K562 (cell line): ENCODE results near the gene TSEN34. TPM values are rescaled to one million over a fixed set of nuclear protein-coding genes. Genes with fewer than 3 reads are reported as not detected.
"Not testable (repeated sequence)": the region's sequence is repeated elsewhere in the genome, so short reads cannot be mapped to it uniquely, and the experiment has no call there.

Experiments
- ATAC-seq: fragments of 200-7000 bp; cut with Tn5 transposase; 3 replicates; pipeline ENCODE4 v1.9.1; 2020; ENCODE audit warnings: moderate library complexity
- BruUV-seq: library from RNA; stranded (reverse); fragments of 400-500 nt; replicated peaks from 2 replicates; lab custom pipeline; 2021; lab: Mats Ljungman, UMichigan
- CTCF ChIA-PET: fragments of 300-600 bp; formaldehyde crosslinking; extraction: SDS; loops from one replicate; lab custom pipeline; 2021; ENCODE audit warnings: low intra/inter-chr PET ratio; lab: Yijun Ruan, JAX
- POLR2A ChIA-PET: fragments of 300-600, 350-650 bp; sonication (Branson Sonifier 250); formaldehyde crosslinking; extraction: SDS; loops from one replicate; lab custom pipeline; 2021; ENCODE audit warnings: antibody characterized with exemption, inconsistent platforms; lab: Yijun Ruan, JAX
- DNase-seq, 4 experiments: peaks; one replicate each; pipeline versions ENCODE4 v3.0.0 to v3.0.0-alpha.2; 2011 to 2018; ENCODE audit warnings: low spot score in 3 of 4, mixed read lengths in 3 of 4; ENCODE audit errors: extremely low read depth in 1 of 4
- FAIRE-seq: peaks from 2 replicates; lab custom pipeline; 2011; peaks lifted over from hg19 to GRCh38; lab: Jason Lieb, UNC
- H2AFZ ChIP-seq: 2 replicates; pipeline ENCODE4 v1.6.0; 2011; ENCODE audit warnings: low read depth, low read length, control low read depth, inconsistent platforms
- H3K27ac ChIP-seq: fragments of 200-600 bp; 3 replicates; pipeline ENCODE4 v1.8.0; 2011; ENCODE audit warnings: low read depth, mild to moderate bottlenecking, control low read depth, inconsistent platforms, low read length, moderate library complexity, mixed read lengths; ENCODE audit errors: extremely low read depth
- H3K27me3 ChIP-seq, 2 experiments: fragments of 300-600 bp in 1 of 2; 2 replicates in 1 of 2; 3 replicates in 1 of 2; pipeline versions ENCODE4 v1.6.0 to v1.8.0; 2011; ENCODE audit warnings: inconsistent platforms in 2 of 2, low read length in 2 of 2, mild to moderate bottlenecking in 1 of 2, mixed read lengths in 1 of 2, moderate library complexity in 1 of 2; ENCODE audit not compliant: control insufficient read depth in 2 of 2, insufficient read depth in 2 of 2
- H3K36me3 ChIP-seq: fragments of 300-600 bp; 3 replicates; pipeline ENCODE4 v1.8.0; 2011; ENCODE audit warnings: mild to moderate bottlenecking, low read length, inconsistent platforms; ENCODE audit not compliant: control insufficient read depth, insufficient read depth
- H3K4me1 ChIP-seq, 2 experiments: fragments of 200-600 bp in 1 of 2; replicated peaks in 1 of 2; 2 replicates in 1 of 2; 3 replicates in 1 of 2; pipeline versions ENCODE4 v1.5.1 to v1.8.0; 2011; ENCODE audit warnings: inconsistent platforms in 2 of 2, low read length in 2 of 2, mild to moderate bottlenecking in 1 of 2, mixed read lengths in 1 of 2, moderate library complexity in 1 of 2; ENCODE audit not compliant: control insufficient read depth in 2 of 2, insufficient read depth in 2 of 2
- H3K4me2 ChIP-seq: 2 replicates; pipeline ENCODE4 v1.6.1; 2011; ENCODE audit warnings: low read length, control low read depth, inconsistent platforms, mixed read lengths; ENCODE audit not compliant: insufficient read depth
- H3K4me3 ChIP-seq: fragments of 200-600 bp; sonication (generic), shearing (Covaris generic); 2 replicates; pipeline ENCODE4 v1.5.1; 2016; ENCODE audit warnings: control low read depth, inconsistent platforms
- H3K79me2 ChIP-seq: fragments of 200-600 bp; 3 replicates; pipeline ENCODE4 v1.8.0; 2011; ENCODE audit warnings: low read length, inconsistent platforms; ENCODE audit not compliant: control insufficient read depth, insufficient read depth
- H3K9ac ChIP-seq, 2 experiments: 2 replicates each; pipeline versions ENCODE4 v1.6.0 to v1.6.1; 2011; ENCODE audit warnings: low read depth in 2 of 2, low read length in 2 of 2, control low read depth in 1 of 2, inconsistent platforms in 1 of 2, mild to moderate bottlenecking in 1 of 2, mixed read lengths in 1 of 2; ENCODE audit not compliant: insufficient read depth in 1 of 2
- H3K9me1 ChIP-seq: one replicate; pipeline ENCODE4 v1.6.0; 2011; ENCODE audit warnings: inconsistent platforms, mild to moderate bottlenecking, low read length, moderate library complexity; ENCODE audit not compliant: control insufficient read depth, insufficient read depth
- H3K9me3 ChIP-seq: replicated peaks from 2 replicates; pipeline ENCODE4 v1.5.1; 2011; ENCODE audit warnings: low read depth, low read length, inconsistent platforms; ENCODE audit not compliant: control insufficient read depth, insufficient read depth
- H4K20me1 ChIP-seq: replicated peaks from 2 replicates; pipeline ENCODE4 v1.6.1; 2011; ENCODE audit warnings: low read length, inconsistent platforms, mixed read lengths; ENCODE audit not compliant: control insufficient read depth, insufficient read depth
- CREBBP ChIP-seq: IDR thresholded peaks from one replicate; pipeline ENCODE4 v1.6.1; 2012; ENCODE audit warnings: low read depth, mild to moderate bottlenecking, control low read depth, inconsistent platforms, low read length
- ETV6 ChIP-seq, 3 experiments: fragments of 150-350 bp in 1 of 3; sonication (generic) in 1 of 3; formaldehyde crosslinking in 1 of 3; IDR thresholded peaks; 2 replicates each; pipeline versions ENCODE4 v1.6.1 to v1.8.0; 2014 to 2022; ENCODE audit warnings: borderline replicate concordance in 2 of 3, low read depth in 2 of 3, antibody characterized with exemption in 1 of 3, low read length in 1 of 3, mild to moderate bottlenecking in 1 of 3, missing genetic modification reagents in 1 of 3
- GATAD2A ChIP-seq: fragments of 450-650 bp; IDR thresholded peaks from 2 replicates; pipeline ENCODE4 v1.6.1; 2017
- HDAC8 ChIP-seq: fragments of 450-650 bp; IDR thresholded peaks from 2 replicates; pipeline ENCODE4 v1.6.1; 2016; ENCODE audit warnings: mild to moderate bottlenecking, missing genetic modification characterization, moderate library complexity, missing compliant biosample characterization
- KDM5B ChIP-seq: fragments of 200-600 bp; sonication (generic); IDR thresholded peaks from 2 replicates; pipeline ENCODE4 v1.6.1; 2012; ENCODE audit warnings: low read depth, mild to moderate bottlenecking, moderate library complexity, low read length, control low read depth, inconsistent platforms; ENCODE audit not compliant: insufficient replicate concordance
- PURB ChIP-seq: sonication (generic); formaldehyde crosslinking; IDR thresholded peaks from 2 replicates; pipeline ENCODE4 v1.9.0; 2021; ENCODE audit warnings: low read depth, mild to moderate bottlenecking, missing genetic modification reagents
- SMARCE1 ChIP-seq: fragments of 450-650 bp; IDR thresholded peaks from 2 replicates; pipeline ENCODE4 v1.7.1; 2016; ENCODE audit warnings: mild to moderate bottlenecking
- SMC3 ChIP-seq: conservative IDR thresholded peaks from 2 replicates; pipeline ENCODE4 v1.6.1; 2011; ENCODE audit warnings: low read depth, low read length, improper control_type of control experiment; ENCODE audit not compliant: insufficient read depth
- SRSF3 ChIP-seq: fragments of 200-400 bp; formaldehyde crosslinking; IDR thresholded peaks from 2 replicates; pipeline ENCODE4 v1.6.1; 2016; ENCODE audit warnings: mild to moderate bottlenecking, low read length, moderate library complexity; ENCODE audit not compliant: insufficient read depth
- WGBS: fragments of 100-300 bp; shearing (Covaris generic); methylation state at CpG from one replicate; pipeline ENCODE4 v1.1.6; 2016; ENCODE audit warnings: low coverage, mixed read lengths; ENCODE audit not compliant: insufficient coverage; ENCODE audit errors: missing lambda C conversion rate; 5-methylcytosine and 5-hydroxymethylcytosine counted together
- in situ Hi-C: fragments of 300-500 bp; cut with MboI; formaldehyde crosslinking; loops from 4 replicates; pipeline ENCODE4 v1.15.0; 2018; ENCODE audit warnings: inconsistent platforms, mixed read lengths
- intact Hi-C: fragments of 100-400 bp; cut with micrococcal nuclease; formaldehyde crosslinking; loops from 2 replicates; pipeline ENCODE4 v1.14.2; 2022
- polyA plus RNA-seq, 8 experiments: library from polyadenylated mRNA; depleted of rRNA in 4 of 8; stranded (reverse) in 5 of 8; unstranded in 3 of 8; fragments of >200 nt; fragmentation: Nextera tagmentation in 2 of 8; fragmentation: Illumina TruSeq in 1 of 8; extraction: Ambion mirVana in 2 of 8; extraction: Trizol in 1 of 8; gene quantifications; 2 replicates each; pipeline versions ENCODE4 v1.2.1 to v1.2.3, GENCODE V29; 2011 to 2014; ENCODE audit warnings: inconsistent platforms in 1 of 8, missing spikeins in 1 of 8
- total RNA-seq, 7 experiments: library from RNA; depleted of rRNA in 6 of 7; stranded (reverse); fragments of >200 nt in 6 of 7; fragmentation: Illumina TruSeq in 2 of 7; extraction: Trizol in 2 of 7; gene quantifications; 2 replicates each; pipeline versions ENCODE4 v1.2.1 to v1.2.3, GENCODE V29; 2011 to 2021; ENCODE audit warnings: low replicate concordance in 1 of 7
- TF ChIP-seq, protein P1 (sequence below): sonication (generic); formaldehyde crosslinking; IDR thresholded peaks from 2 replicates; pipeline ENCODE4 v1.4.0; 2020; ENCODE audit warnings: mild to moderate bottlenecking, missing genetic modification reagents
- TF ChIP-seq, protein P2 (sequence below): fragments of 250-450 bp; sonication (Bioruptor Pico); IDR thresholded peaks from 2 replicates; pipeline ENCODE4 v1.5.0; 2021

Gene TSEN34
- total and polyA plus RNA-seq, 9 of the 15 experiments (the other 6 are each of a cell fraction or from before 2014, with no cell fraction given): 3.1 to 57.6 (median 29.5) TPM

DNA sequence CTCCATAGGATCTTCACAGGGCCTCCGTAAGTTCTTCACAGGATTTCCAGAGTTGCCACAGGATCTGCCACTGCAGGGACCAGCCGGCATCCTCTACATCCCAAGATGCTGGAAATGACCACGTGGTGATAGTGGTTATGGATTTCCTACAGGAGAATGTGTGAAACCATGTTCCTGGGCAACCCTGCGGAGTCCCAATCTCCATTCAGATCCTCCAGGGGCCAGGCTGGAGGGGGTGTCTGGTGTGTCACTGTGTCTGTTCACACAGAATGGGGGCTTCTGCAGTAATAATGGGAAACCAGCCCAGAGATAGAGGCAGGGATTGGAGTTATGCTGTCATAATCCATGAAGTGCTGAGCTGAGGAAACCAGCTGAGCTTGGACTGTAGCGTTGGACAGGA is 42.8 kb downstream of the TSEN34 start (continued):
- TF ChIP-seq, protein P1, sequence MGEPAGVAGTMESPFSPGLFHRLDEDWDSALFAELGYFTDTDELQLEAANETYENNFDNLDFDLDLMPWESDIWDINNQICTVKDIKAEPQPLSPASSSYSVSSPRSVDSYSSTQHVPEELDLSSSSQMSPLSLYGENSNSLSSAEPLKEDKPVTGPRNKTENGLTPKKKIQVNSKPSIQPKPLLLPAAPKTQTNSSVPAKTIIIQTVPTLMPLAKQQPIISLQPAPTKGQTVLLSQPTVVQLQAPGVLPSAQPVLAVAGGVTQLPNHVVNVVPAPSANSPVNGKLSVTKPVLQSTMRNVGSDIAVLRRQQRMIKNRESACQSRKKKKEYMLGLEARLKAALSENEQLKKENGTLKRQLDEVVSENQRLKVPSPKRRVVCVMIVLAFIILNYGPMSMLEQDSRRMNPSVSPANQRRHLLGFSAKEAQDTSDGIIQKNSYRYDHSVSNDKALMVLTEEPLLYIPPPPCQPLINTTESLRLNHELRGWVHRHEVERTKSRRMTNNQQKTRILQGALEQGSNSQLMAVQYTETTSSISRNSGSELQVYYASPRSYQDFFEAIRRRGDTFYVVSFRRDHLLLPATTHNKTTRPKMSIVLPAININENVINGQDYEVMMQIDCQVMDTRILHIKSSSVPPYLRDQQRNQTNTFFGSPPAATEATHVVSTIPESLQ (CRISPR knock-in tag): no peak
- no peak for TF ChIP-seq GATAD2A
- TF ChIP-seq, protein P2, sequence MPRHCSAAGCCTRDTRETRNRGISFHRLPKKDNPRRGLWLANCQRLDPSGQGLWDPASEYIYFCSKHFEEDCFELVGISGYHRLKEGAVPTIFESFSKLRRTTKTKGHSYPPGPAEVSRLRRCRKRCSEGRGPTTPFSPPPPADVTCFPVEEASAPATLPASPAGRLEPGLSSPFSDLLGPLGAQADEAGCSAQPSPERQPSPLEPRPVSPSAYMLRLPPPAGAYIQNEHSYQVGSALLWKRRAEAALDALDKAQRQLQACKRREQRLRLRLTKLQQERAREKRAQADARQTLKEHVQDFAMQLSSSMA (CRISPR knock-in tag): no peak
- no peak for TF ChIP-seq ETV6 (IDR thresholded peaks at IDR 0.05; ENCODE audit: borderline replicate concordance in 1 of 2, low read depth in 2 of 2, low read length in 1 of 2)
- no peak for TF ChIP-seq ETV6 (CRISPR knock-in tag; IDR thresholded peaks at IDR 0.05; ENCODE audit: borderline replicate concordance)
- no peak for TF ChIP-seq SMARCE1
- no peak for TF ChIP-seq PURB (CRISPR knock-in tag)
- no peak for TF ChIP-seq HDAC8
- TF ChIP-seq SMC3: no peak
- no peak for TF ChIP-seq KDM5B
- no peak for TF ChIP-seq CREBBP
- no peak for TF ChIP-seq SRSF3

DNA sequence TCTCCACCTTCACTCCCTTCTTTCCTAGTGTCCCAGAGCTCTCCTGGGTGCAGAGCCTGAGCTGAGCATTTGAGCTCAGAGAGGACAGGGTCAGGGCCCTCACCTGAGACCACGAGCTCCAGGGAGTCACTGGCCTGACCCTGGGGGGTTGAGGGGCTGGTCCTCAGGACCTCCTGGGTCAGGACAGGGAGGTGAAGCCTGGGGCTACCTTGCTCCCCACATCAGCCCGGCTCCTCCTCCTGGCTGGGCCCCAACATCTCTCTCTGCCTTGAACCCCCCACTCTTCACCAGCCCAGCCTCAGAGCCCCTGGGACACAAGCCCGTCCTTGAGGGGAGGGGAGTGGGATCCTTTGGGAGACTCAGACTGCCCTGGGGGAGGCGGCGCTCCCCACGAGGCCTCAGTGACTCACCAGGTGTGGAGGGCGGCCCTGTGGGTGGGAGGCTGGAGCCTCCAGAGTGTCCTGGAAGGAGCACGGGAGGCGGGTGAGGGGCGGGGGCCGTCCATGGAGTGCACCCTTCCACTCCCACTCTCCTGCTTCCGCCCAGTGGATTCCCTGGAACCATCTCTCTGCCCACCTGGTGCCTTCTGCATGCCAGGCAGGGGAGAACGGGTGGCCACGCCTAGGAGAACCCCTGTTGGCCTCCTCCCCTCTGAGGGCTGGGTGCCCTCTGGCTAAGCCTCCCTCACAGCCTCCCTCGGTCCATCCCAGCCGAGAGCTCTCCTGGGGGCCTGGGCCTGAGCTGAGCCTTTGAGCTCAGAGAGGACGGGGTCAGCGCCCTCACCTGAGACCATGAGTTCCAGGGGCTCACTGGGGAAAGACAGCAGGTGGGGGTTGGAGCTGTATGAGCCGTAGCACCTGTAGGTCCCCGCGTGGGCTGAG is 48.6 kb downstream of the TSEN34 start:
- H3K4me3 ChIP-seq, H3K4me2 ChIP-seq, H3K9me3 ChIP-seq, H2AFZ ChIP-seq, CTCF ChIA-PET, FAIRE-seq, H3K9me1 ChIP-seq, H3K79me2 ChIP-seq, BruUV-seq, H3K27ac ChIP-seq, in situ Hi-C loops, H4K20me1 ChIP-seq, intact Hi-C loops, DNase-seq, H3K9ac ChIP-seq, H3K36me3 ChIP-seq: not testable (repeated sequence)
- 16% methylated on average over 11 of the region's 21 CpGs for WGBS
- peak; percentile 55 for ATAC-seq
- peaks cover 0 to 14% of the 10 kb centered on the region in 2 experiments; a peak in 2 of 5 replicates for H3K4me1 ChIP-seq
- POLR2A ChIA-PET: interaction anchor here (0.6 to 1.2 kb wide), 3 partner anchors 10 to 29 kb away, joined by 3 to 5 read pairs (median 3); no protein-coding TSS in a partner anchor
- H3K27me3 ChIP-seq: peaks cover 20 to 38% of the 10 kb centered on the region in 2 experiments; a peak in 4 of 5 replicates
